NT2/D1 (cell line): ENCODE measurements around the gene SLIT3.

Experiments
- DNase-seq: peaks from one replicate; pipeline ENCODE4 v3.0.0-alpha.2; 2011; ENCODE audit warnings: low read depth, low spot score
- H3K27me3 ChIP-seq: 2 replicates; pipeline ENCODE4 v1.6.0; 2011; ENCODE audit warnings: mild to moderate bottlenecking; ENCODE audit not compliant: insufficient read length, insufficient read depth
- H3K36me3 ChIP-seq: 2 replicates; pipeline ENCODE4 v1.6.1; 2011; ENCODE audit warnings: mild to moderate bottlenecking, low read length, mixed read lengths; ENCODE audit not compliant: insufficient read depth, insufficient read length
- H3K4me1 ChIP-seq: 2 replicates; pipeline ENCODE4 v1.5.1; 2011; ENCODE audit not compliant: insufficient read depth, insufficient read length
- H3K4me3 ChIP-seq: 2 replicates; pipeline ENCODE4 v1.5.1; 2011; ENCODE audit warnings: low read depth; ENCODE audit not compliant: insufficient read length
- H3K9ac ChIP-seq: 2 replicates; pipeline ENCODE4 v1.6.0; 2011; ENCODE audit warnings: low read depth; ENCODE audit not compliant: insufficient read length
- H3K9me3 ChIP-seq: 2 replicates; pipeline ENCODE4 v1.5.1; 2011; ENCODE audit warnings: mild to moderate bottlenecking, low read length; ENCODE audit not compliant: insufficient read depth
- SUZ12 ChIP-seq: IDR thresholded peaks from 2 replicates; pipeline ENCODE4 v1.6.1; 2011; ENCODE audit not compliant: insufficient read length, insufficient read depth; ENCODE audit errors: extremely low read depth
- YY1 ChIP-seq: IDR thresholded peaks from 2 replicates; pipeline ENCODE4 v1.6.1; 2011; ENCODE audit not compliant: insufficient read length, insufficient read depth
- ZNF274 ChIP-seq: IDR thresholded peaks from 2 replicates; pipeline ENCODE4 v1.6.1; 2011; ENCODE audit warnings: mild to moderate bottlenecking, low read depth, low read length

SLIT3 gene

GRCh38 chr5:168680395-168680794 lies 620.5 kb downstream of the SLIT3 start:
- Histone ChIP-seq H3K27me3 (no peaks in the 10 kb centered on the region), H3K4me3 (no peak overlapping the region), H3K36me3 (no peaks in the 10 kb centered on the region), H3K9ac (no peak overlapping the region), H3K4me1 (no peaks in the 10 kb centered on the region), H3K9me3 (no peaks in the 10 kb centered on the region)
- TF ChIP-seq SUZ12 (no peak), ZNF274 (no peak), YY1 (no peak)
- no peak for DNase-seq

- DNase-seq = peak; percentile 82
- Histone ChIP-seq H3K4me1 (no peaks in the 10 kb centered on the region), H3K36me3 (no peaks in the 10 kb centered on the region), H3K27me3 (no peaks in the 10 kb centered on the region), H3K9me3 (no peaks in the 10 kb centered on the region), H3K9ac (no peak overlapping the region), H3K4me3 (no peak overlapping the region)
- TF ChIP-seq ZNF274 (no peak), SUZ12 (no peak), YY1 (no peak)
These were observed 621.4 kb downstream of the SLIT3 start for GRCh38 chr5:168679515-168679920.

DNA sequence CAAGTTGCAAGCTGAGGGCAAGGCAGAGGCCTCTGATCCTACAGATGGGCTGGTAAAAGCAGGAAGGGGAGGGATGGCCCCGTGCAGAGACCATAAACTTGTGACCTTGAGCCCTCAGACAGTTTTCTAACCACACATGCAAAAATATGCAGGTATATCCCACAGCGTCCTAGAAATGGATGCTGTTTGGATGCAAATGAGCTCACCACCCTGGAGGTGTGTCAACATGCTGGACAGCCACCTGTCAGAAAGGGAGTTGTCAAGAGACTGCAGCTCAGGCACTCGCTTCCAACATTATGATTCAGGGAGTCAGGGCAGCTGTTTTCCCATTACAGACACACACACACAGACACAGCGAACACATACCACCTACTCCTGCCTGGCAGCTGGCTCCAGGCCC lies 624.4 kb downstream of the SLIT3 start:
- Histone ChIP-seq H3K27me3 (no peaks in the 10 kb centered on the region), H3K4me3 (no peak overlapping the region), H3K4me1 (no peaks in the 10 kb centered on the region), H3K9me3 (no peaks in the 10 kb centered on the region), H3K36me3 (no peaks in the 10 kb centered on the region), H3K9ac (no peak overlapping the region)
- DNase-seq = no peak
- TF ChIP-seq YY1 (no peak), ZNF274 (no peak), SUZ12 (no peak)

DNA sequence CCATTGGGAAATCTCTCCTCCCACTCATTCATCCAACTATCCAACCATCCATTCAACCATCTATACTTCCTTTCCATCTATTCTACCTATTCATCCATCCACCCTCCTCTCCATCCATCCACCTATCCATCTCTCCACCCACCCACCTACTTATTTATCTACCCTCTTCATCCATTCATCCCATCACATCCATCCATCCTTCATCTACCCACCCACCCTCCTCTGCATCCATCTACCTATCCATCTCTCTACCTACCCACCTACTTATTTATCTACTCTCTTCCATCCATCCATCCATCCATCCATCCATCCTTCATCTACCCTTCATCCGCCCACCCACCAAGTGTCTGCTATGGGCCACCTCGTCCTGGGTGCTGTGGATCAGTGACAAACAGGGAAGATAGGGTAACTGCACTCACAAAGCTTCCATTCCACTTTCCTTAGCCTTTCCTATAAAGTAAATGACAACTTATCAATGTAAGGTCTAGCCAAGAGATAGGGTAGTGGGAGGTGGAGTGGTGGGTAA lies 625.0 kb downstream of the SLIT3 start:
- no peak for TF ChIP-seq SUZ12
- TF ChIP-seq ZNF274 = no peak
- TF ChIP-seq YY1 = no peak
- no peaks in the 10 kb centered on the region for H3K4me1 ChIP-seq
- H3K4me3 ChIP-seq = no peak overlapping the region
- no peak overlapping the region for H3K9ac ChIP-seq
- DNase-seq = no peak
- H3K9me3 ChIP-seq = no peaks in the 10 kb centered on the region
- H3K27me3 ChIP-seq = no peaks in the 10 kb centered on the region
- H3K36me3 ChIP-seq = no peaks in the 10 kb centered on the region

- Histone ChIP-seq H3K9ac (no peak overlapping the region), H3K36me3 (no peaks in the 10 kb centered on the region), H3K9me3 (no peaks in the 10 kb centered on the region), H3K4me1 (no peaks in the 10 kb centered on the region), H3K27me3 (no peaks in the 10 kb centered on the region), H3K4me3 (no peak overlapping the region)
- no peak for DNase-seq
- TF ChIP-seq SUZ12 = no peak
- no peak for TF ChIP-seq YY1
- no peak for TF ChIP-seq ZNF274
These were observed 626.0 kb downstream of the SLIT3 start for GRCh38 chr5:168674893-168675482.

DNA sequence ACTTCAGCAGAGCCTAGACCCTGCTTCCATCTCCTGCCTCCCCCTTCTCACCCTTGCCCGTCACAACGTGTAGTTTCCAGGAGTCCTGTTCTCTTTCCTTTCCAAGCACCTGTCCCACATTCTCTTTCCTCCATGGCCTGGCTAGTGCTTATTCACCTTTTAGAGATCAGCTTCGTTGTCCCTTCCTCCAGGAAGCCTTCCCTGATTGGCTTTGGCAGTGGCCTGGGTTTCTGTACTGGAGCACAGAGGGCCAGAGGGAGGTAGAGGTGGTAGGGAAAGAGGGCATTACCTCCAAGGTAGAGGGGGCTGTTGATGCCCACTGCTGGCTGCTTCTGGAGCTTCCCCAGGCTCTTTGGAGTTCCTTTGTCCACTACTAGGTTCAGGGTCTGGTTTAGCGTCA lies 628.1 kb downstream of the SLIT3 start:
- no peak for TF ChIP-seq YY1
- TF ChIP-seq ZNF274 = no peak
- no peak for TF ChIP-seq SUZ12
- Histone ChIP-seq H3K36me3 (no peaks in the 10 kb centered on the region), H3K4me1 (no peaks in the 10 kb centered on the region), H3K9ac (no peak overlapping the region), H3K4me3 (no peak overlapping the region), H3K27me3 (no peaks in the 10 kb centered on the region), H3K9me3 (no peaks in the 10 kb centered on the region)
- DNase-seq = no peak

GRCh38 chr5:168672016-168672415 lies 628.9 kb downstream of the SLIT3 start:
- Histone ChIP-seq H3K9me3 (no peaks in the 10 kb centered on the region), H3K36me3 (no peaks in the 10 kb centered on the region), H3K4me1 (no peaks in the 10 kb centered on the region), H3K27me3 (no peaks in the 10 kb centered on the region), H3K4me3 (no peak overlapping the region), H3K9ac (no peak overlapping the region)
- DNase-seq = no peak
- no peak for TF ChIP-seq YY1
- no peak for TF ChIP-seq SUZ12
